Medulla oblongata (tissue), 1 donor: ENCODE results near the gene BOD1L2.

Experiments
- DNase-seq: peaks from one replicate; pipeline ENCODE4 v3.0.0-alpha.2; 2015; ENCODE audit errors: extremely low spot score

BOD1L2 gene

GRCh38 chr18:57146956-57147636 is at the start of gene BOD1L2:
TSS of gene BOD1L2 (plus strand) at chr18:57147087. CDS start at chr18:57147313, 226 bp downstream.
- DNase-seq: no peak

DNA sequence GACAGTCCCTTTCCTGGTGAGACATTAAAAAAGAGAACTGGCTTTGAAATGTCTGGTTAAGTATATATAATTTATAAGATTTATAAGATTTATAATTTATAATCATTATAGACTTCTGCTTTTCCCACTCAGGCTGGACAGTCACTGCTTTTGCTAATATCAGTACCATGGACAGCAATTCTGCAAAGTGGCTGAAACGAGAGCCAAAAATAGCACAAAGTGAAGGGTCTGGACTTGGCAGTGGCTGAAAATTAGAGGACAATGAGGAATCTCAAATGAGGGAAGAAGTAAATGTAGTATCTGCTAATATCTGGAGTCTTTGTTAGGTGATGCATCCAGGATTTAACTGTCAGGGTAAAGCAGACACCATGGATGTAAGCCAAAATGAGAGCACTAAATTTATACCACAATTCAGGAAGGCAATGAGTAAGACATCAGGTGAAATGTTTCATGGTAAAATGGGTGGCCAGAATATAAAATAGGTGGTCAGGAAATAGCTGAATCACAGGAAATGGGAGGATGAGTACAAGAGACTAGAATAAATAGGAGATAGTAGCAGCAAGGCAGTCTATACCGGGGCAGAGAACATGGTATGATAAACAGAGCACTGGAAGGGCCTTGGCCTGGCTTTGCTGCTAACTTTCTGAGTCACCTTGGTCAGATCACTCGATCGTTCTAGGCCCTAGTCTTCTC is 39.6 kb upstream of the BOD1L2 start:
- peak; percentile 38 for DNase-seq

DNA sequence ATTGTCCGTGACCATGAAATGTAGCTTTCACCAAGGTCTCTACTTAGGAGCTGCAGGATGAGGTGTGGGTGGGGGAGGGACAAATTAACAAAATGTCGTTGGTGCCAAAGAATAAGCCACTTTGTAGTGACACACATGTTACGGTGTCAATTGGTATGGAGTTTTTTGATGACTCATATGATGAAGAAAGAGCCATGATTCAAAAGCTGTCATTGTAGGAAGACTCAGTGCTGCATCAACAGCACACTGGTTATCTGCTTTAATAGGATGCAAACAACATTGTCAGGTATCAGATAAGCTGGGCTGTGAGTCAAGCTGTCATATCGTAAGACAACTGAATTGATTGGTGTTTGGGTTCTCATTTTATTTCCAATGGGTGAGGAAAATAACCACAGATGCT is 36.6 kb upstream of the BOD1L2 start:
- no peak for DNase-seq

DNA sequence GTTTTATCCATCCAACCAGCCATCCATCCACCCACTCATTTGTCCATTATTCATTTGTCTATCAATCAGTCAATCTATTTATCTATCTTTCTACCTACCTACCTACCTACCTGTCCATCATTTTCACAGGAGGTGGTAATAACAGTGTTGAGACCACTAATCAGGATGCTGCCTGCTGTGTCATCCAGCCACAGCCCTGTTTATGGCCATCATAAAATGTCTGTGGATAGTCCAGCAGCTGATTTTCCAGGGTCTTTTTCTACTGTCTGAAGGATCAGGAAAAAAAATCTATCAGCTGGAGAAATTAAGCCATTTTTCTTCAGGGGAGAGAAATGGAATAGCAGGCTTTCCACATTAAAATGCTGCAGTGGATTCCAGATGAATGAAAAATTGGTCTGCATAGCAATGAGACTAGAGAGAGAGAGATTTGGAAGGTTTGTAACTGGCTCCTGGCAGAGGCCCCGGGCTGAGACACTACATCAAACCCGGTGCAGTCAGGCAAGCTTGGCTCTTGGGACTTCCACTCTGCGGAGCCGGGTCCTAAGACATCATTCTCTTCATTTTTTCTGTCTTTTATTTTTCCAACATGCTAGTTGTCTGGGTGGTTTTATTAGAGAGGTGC is 33.0 kb upstream of the BOD1L2 start:
- peak; percentile 43 for DNase-seq

GRCh38 chr18:57116598-57117132 is 30.2 kb upstream of the BOD1L2 start:
- DNase-seq: no peak

GRCh38 chr18:57121542-57122112 is 25.3 kb upstream of the BOD1L2 start:
- no peak for DNase-seq

- DNase-seq: no peak
These were observed 23.9 kb upstream of the BOD1L2 start for GRCh38 chr18:57122936-57123510.

DNA sequence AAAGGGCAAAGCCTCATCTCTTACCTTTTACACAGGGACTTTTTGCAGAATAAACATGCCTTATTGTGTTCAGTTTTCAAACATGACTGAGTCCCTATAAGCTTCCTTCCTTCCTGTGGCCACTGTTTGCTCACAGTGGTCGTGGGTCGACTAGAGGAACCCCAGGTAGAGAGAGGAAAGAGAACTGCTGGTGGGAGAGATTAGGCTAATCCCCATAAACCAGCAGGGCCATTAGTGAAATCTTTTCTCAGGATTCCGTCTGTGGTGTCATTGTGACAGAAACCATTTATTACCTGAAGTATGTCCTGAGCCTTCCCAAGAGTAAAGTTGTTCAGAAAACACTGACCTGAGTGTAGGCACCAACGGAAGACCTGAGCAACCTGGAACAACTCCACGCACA is 21.3 kb upstream of the BOD1L2 start:
- no peak for DNase-seq

DNA sequence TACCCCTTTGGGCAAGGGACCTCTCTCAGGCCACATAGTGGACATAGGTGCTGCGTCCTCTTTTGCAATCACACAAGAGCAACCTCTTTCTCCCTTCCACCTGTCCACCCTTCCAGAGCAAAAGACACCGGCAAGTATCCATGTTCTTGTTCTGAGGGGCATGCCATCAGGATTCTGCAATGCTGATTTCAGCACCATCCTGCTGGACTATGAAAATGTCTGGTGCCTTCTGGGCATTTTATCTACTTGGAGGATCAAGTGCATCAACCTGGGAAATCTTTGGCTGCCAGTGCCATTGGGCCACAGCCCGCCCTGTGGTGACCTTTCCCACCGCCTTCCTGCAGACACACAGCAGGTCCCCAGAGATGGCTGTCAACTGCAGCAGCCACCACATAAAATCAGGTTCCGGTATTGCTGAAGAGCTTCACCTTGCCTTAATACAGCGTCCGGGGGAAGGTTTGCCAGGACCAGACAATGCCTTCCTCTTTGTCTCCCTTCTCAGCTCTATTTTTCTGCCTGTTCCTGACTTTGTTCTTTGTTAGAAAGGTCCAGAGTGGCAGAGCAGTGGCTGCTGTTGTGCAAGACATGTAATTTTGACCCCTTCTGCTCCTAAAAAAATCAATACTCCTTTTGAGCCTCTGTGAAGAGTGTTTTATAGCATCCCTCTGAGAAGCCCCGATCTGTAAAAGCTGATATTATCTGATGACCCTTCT is 18.5 kb upstream of the BOD1L2 start:
- no peak for DNase-seq

- DNase-seq: no peak
These were observed 15.8 kb upstream of the BOD1L2 start for GRCh38 chr18:57131101-57131500.

GRCh38 chr18:57131782-57132181 is 15.1 kb upstream of the BOD1L2 start:
- no peak for DNase-seq

DNA sequence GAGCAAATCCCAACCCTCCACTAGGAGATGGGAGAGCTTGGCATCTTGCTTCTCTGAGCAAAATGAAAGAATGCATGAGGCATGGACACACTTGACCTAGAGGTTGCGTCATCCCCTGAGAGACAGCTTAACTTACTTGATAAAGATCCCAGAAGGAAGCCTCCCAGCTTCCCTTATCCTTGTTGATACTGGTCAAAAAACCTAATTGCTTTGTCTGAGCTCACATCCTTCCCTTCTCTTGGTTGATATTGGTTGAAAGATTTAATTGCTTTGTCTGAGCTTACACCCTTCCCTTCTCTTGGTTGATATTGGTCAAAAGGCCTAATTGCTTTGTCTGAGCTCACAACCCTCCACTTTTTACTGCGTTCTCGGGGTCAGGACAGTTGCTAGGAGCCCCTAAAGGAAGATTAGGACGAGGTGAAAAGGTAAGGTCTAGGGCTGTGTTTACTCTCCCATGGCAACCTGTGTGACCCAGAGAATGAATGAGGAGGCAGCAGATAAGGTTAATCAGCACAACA is 12.2 kb upstream of the BOD1L2 start:
- DNase-seq: no peak

DNA sequence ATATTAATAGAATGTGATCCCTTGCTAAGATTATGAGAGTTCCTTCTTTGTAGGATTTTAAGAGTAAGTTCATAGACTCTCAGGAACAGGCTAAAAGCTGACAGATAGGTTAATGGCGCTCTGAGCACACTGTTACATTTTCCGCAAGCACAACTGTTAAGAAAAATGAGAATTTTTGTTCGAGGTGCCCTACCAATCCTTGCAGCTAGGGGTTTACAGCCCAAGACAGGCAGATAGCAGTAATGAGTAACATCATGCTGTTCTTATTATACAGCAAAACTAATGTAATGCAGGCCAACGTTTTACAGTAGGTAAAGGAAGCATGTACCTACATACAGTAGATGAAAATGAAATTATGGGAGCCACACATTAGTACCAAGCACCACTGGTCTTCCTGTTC is 11.2 kb upstream of the BOD1L2 start:
- DNase-seq: no peak

DNA sequence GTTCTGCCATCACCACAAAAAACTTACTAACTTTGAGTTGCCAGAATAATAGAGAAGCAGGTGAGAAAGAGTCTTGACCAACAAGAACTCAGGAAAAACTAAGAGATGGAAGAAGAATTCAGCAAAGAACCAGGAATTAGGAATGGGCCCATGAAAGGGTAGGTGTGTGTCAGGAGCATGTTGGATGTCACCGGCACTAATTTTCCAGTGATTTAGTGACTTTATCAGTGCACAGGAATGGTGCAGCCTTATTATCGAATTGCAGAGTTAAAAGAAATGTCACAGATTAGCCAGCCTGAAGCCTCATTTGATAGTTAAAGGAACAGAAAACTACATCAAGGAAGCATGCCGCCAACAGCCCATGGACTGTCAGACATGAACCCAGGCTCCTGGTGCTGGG is 9.0 kb upstream of the BOD1L2 start:
- no peak for DNase-seq

DNA sequence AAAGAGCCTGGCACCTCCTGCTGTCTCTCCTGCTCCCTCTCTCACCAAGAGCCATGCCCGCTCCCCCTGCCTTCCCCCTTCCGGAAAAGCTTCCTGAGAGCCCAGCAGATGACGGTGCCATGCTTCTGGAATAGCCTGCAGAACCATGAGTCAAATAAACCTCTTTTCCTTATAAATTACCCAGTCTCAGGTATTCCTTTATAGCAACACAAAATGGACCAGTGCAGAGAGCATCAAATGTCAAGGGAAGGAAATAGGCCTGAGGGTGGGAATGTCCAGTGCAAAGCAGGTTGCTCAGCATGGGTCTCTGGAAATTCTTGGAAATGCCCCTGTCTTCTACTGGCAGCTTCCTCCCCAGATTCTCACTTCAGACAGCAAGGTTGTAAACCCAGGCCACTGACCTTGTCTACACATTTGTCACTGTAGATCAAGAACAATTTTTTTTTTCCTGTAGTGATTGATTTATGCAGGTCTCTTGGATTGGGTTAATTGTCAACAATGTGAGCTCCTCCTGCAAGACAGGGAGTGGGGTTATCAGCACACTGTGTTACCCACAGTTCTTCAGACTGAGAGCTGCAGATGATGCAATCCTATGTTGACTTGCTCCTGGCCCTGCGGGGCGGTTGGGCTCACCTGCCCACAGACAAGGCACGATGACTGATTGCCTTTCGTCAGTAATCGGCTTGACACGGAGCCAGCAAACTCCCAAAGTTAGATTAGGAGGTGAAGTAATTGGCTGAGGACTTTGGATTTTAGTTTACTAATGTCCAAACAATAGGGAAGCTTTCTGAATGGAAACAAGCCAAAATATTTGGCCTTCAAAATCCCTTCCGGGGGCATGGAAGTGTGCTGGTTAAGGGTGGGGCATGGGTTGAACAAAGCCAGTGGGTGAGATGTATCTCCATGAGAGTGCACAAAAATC is 5.4 kb upstream of the BOD1L2 start:
- DNase-seq: no peak

GRCh38 chr18:57142324-57142723 is 4.6 kb upstream of the BOD1L2 start:
- DNase-seq: no peak

- no peak for DNase-seq
These were observed 3.6 kb upstream of the BOD1L2 start for GRCh38 chr18:57143265-57143664.

DNA sequence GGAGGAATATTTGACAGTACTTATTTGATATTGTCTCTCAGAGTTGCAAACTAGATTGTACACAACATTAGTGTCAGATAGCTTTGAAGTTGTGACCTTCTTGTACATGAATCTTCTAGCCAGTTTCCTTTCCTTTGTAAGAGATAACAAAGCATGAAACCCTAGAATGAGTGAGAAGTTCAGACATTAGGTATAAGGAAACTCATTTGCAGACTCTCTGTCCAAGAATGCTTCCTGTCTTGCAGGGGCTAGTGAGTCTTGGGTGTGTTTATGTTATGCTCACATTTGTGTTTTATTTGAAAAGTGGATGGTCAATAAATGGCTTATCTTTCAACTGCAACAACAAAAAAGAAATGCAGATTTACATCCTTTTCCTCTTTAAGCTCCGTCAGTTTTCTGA is 1.4 kb downstream of the BOD1L2 start:
- DNase-seq: no peak

- DNase-seq: no peak
These were observed 2.2 kb downstream of the BOD1L2 start for GRCh38 chr18:57149051-57149450.

GRCh38 chr18:57149531-57149930 is 2.6 kb downstream of the BOD1L2 start:
- no peak for DNase-seq
